IPS-18c (cell line): Measurements from ENCODE around the gene OR5M10.
"Not testable (repeated sequence)": the region's sequence is repeated elsewhere in the genome, so short reads cannot be mapped to it uniquely, and the experiment has no call there.

Experiments
- H3K4me3 ChIP-seq: 2 replicates; pipeline ENCODE4 v1.7.0; 2013; ENCODE audit warnings: low read depth, mild to moderate bottlenecking, low read length, moderate library complexity; ENCODE audit not compliant: insufficient read depth
- H3K9me3 ChIP-seq: one replicate; pipeline ENCODE4 v1.6.1; 2013; ENCODE audit warnings: mild to moderate bottlenecking, low read length, moderate library complexity; ENCODE audit not compliant: control insufficient read depth, insufficient read depth

OR5M10 gene

GRCh38 chr11:56577621-56578020 is at the start of gene OR5M10:
TSS of gene OR5M10 (minus strand) at chr11:56577721. CDS start at chr11:56577721, 0 bp downstream.
- no peak within 1 kb of the TSS for H3K4me3 ChIP-seq

GRCh38 chr11:56625946-56626345 is 48.4 kb upstream of the OR5M10 start:
- H3K9me3 ChIP-seq = no peaks in the 10 kb centered on the region

More at GRCh38 chr11:56577621-56578020, at the start of gene OR5M10:
- H3K9me3 ChIP-seq = no peaks in the 10 kb centered on the region

GRCh38 chr11:56624661-56625110 is 47.2 kb upstream of the OR5M10 start:
- no peaks in the 10 kb centered on the region for H3K9me3 ChIP-seq
- no peak overlapping the region for H3K4me3 ChIP-seq

More at GRCh38 chr11:56625946-56626345, 48.4 kb upstream of the OR5M10 start:
- no peak overlapping the region for H3K4me3 ChIP-seq

- no peak overlapping the region for H3K4me3 ChIP-seq
- H3K9me3 ChIP-seq = no peaks in the 10 kb centered on the region
Observed at GRCh38 chr11:56611174-56611573, 33.7 kb upstream of the OR5M10 start.

GRCh38 chr11:56592088-56592717 is 14.7 kb upstream of the OR5M10 start:
- not testable (repeated sequence) for H3K4me3 ChIP-seq, H3K9me3 ChIP-seq

- peaks cover 3% of the 10 kb centered on the region for H3K9me3 ChIP-seq
- no peak overlapping the region for H3K4me3 ChIP-seq
Observed at GRCh38 chr11:56558574-56558973, 18.9 kb downstream of the OR5M10 start.

- H3K4me3 ChIP-seq, H3K9me3 ChIP-seq: not testable (repeated sequence)
Observed at GRCh38 chr11:56554691-56555090, 22.8 kb downstream of the OR5M10 start.

- H3K9me3 ChIP-seq = no peaks in the 10 kb centered on the region
- H3K4me3 ChIP-seq = no peak overlapping the region
Observed at GRCh38 chr11:56545531-56545930, 32.0 kb downstream of the OR5M10 start.

- Histone ChIP-seq H3K4me3 (no peak overlapping the region), H3K9me3 (no peaks in the 10 kb centered on the region)
Observed at GRCh38 chr11:56543739-56544138, 33.8 kb downstream of the OR5M10 start.

GRCh38 chr11:56543157-56543556 is 34.4 kb downstream of the OR5M10 start, which contains the start of gene OR5M11:
TSS of gene OR5M11 (minus strand) at chr11:56543257. CDS start at chr11:56543257, 0 bp downstream.
- Histone ChIP-seq H3K4me3 (no peak within 1 kb of the TSS), H3K9me3 (no peaks in the 10 kb centered on the region)

- Histone ChIP-seq H3K4me3 (no peak overlapping the region), H3K9me3 (no peaks in the 10 kb centered on the region)
Observed at GRCh38 chr11:56533054-56533740, 44.3 kb downstream of the OR5M10 start.

- Histone ChIP-seq H3K9me3 (no peaks in the 10 kb centered on the region), H3K4me3 (no peak overlapping the region)
Observed at GRCh38 chr11:56531856-56532255, 45.7 kb downstream of the OR5M10 start.
